Endodermal cell (in vitro differentiated cells): ENCODE results near the gene GEMIN5. TPM values are rescaled to one million over a fixed set of nuclear protein-coding genes. Genes with fewer than 3 reads are reported as not detected.

ENCODE experiments used
- DNase-seq: peaks from one replicate; pipeline ENCODE4 v3.0.0-alpha.2; 2017
- H3K27ac ChIP-seq: 2 replicates; pipeline ENCODE4 v1.5.1; 2013; ENCODE audit warnings: mild to moderate bottlenecking, low read depth, low read length, moderate library complexity
- H3K27me3 ChIP-seq: 2 replicates; pipeline ENCODE4 v1.6.1; 2013; ENCODE audit warnings: mild to moderate bottlenecking, low read length, moderate library complexity; ENCODE audit not compliant: insufficient read depth, control insufficient read depth, poor library complexity, severe bottlenecking
- H3K36me3 ChIP-seq: 2 replicates; pipeline ENCODE4 v1.7.0; 2013; ENCODE audit warnings: mild to moderate bottlenecking, low read length, moderate library complexity; ENCODE audit not compliant: control insufficient read depth, insufficient read depth
- H3K4me1 ChIP-seq: one replicate; pipeline ENCODE4 v1.7.0; 2013; ENCODE audit warnings: low read length; ENCODE audit not compliant: control insufficient read depth, insufficient read depth
- H3K4me3 ChIP-seq: 2 replicates; pipeline ENCODE4 v1.5.1; 2013; ENCODE audit warnings: mild to moderate bottlenecking, low read length, moderate library complexity
- H3K9ac ChIP-seq: 2 replicates; pipeline ENCODE4 v1.6.1; 2013; ENCODE audit warnings: mild to moderate bottlenecking, low read length, moderate library complexity; ENCODE audit not compliant: poor library complexity, severe bottlenecking; ENCODE audit errors: extremely low read depth
- H3K9me3 ChIP-seq: 2 replicates; pipeline ENCODE4 v1.6.1; 2013; ENCODE audit warnings: mild to moderate bottlenecking, low read length, moderate library complexity; ENCODE audit not compliant: control insufficient read depth
- H3K27ac Mint-ChIP-seq: 2 replicates; pipeline ENCODE4 v1.8.0; 2020; ENCODE audit warnings: mixed read lengths
- H3K27me3 Mint-ChIP-seq: 2 replicates; pipeline ENCODE4 v1.8.0; 2021; ENCODE audit warnings: mild to moderate bottlenecking, mixed read lengths; ENCODE audit not compliant: insufficient read depth
- H3K36me3 Mint-ChIP-seq: 2 replicates; pipeline ENCODE4 v1.8.0; 2020; ENCODE audit warnings: low read depth, mixed read lengths
- H3K4me1 Mint-ChIP-seq: 2 replicates; pipeline ENCODE4 v1.8.0; 2020; ENCODE audit warnings: mixed read lengths
- H3K4me3 Mint-ChIP-seq: 2 replicates; pipeline ENCODE4 v1.8.0; 2020; ENCODE audit warnings: mild to moderate bottlenecking, moderate library complexity, mixed read lengths
- H3K9me3 Mint-ChIP-seq: 2 replicates; pipeline ENCODE4 v1.8.0; 2020; ENCODE audit warnings: mild to moderate bottlenecking, mixed read lengths
- WGBS, 2 experiments: methylation state at CpG; one replicate each; pipeline versions ENCODE4 v1.1.5 to v1.1.7; 2013; ENCODE audit warnings: missing lambda C conversion rate in 2 of 2, mixed read lengths in 1 of 2; ENCODE audit not compliant: insufficient coverage in 1 of 2, insufficient read length in 1 of 2; 5-methylcytosine and 5-hydroxymethylcytosine counted together
- total RNA-seq, 2 donors: library from RNA; stranded (reverse); fragmentation: NEBNext Ultra II Directional in 1 of 2; extraction: Animal tissue kit (Norgen Biotek cat#: 25700) in 1 of 2; gene quantifications; 2 replicates in 1 of 2; 3 replicates in 1 of 2; pipeline ENCODE4 v1.2.1, GENCODE V29; 2021
- TF ChIP-seq, protein P1 (sequence below): fragments of 200-600 bp; sonication (generic); conservative IDR thresholded peaks from 2 replicates; pipeline ENCODE4 v1.5.0; 2021; ENCODE audit warnings: antibody characterized with exemption, mild to moderate bottlenecking

GEMIN5 gene
- total RNA-seq, 2 donors from 2014 or later = 25.6 to 26.4 TPM

DNA sequence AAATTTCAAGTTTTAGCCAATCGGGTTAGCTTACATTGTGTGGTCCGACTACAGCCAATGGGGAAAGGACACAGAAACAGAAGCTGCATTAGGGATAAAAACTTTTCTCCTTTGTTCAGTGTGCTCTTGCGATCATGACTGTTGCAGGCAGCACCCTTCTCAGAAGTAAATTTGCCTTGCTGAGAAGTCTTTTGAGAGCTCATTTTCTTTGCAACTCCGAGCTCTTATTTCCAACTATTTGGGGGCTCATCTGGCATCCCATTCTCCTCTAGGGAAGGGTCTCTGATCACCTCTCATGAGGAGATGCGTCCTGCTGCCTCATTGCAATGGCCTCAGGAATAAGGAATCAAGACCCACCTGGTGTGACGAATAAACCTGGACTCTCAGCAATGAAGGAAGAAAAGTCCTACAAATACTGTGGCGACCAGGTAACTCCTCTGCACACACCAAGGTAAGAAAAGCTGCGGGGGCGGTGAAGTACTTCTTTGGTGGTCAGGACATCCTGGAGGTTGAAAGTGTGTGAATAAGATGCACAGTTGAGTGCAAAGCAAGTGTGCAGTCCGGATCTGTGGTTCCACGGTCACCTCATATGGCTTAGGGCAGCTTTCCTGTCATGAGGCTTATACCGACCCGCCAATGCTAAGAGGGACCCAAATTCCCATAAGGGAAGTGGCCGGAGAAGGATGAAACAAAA, 59.2 kb downstream of the GEMIN5 start:
- no peaks in the 10 kb centered on the region for H3K4me1 ChIP-seq
- WGBS, 2 experiments = 94 to 99% methylated on average over 12 to 14 of the region's 14 CpGs
- H3K4me1 Mint-ChIP-seq = no peaks in the 10 kb centered on the region
- peaks cover 36% of the 10 kb centered on the region for H3K9me3 ChIP-seq
- H3K27ac Mint-ChIP-seq = no peak overlapping the region
- H3K27me3 ChIP-seq = no peaks in the 10 kb centered on the region
- TF ChIP-seq, protein P1, sequence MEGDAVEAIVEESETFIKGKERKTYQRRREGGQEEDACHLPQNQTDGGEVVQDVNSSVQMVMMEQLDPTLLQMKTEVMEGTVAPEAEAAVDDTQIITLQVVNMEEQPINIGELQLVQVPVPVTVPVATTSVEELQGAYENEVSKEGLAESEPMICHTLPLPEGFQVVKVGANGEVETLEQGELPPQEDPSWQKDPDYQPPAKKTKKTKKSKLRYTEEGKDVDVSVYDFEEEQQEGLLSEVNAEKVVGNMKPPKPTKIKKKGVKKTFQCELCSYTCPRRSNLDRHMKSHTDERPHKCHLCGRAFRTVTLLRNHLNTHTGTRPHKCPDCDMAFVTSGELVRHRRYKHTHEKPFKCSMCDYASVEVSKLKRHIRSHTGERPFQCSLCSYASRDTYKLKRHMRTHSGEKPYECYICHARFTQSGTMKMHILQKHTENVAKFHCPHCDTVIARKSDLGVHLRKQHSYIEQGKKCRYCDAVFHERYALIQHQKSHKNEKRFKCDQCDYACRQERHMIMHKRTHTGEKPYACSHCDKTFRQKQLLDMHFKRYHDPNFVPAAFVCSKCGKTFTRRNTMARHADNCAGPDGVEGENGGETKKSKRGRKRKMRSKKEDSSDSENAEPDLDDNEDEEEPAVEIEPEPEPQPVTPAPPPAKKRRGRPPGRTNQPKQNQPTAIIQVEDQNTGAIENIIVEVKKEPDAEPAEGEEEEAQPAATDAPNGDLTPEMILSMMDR = no peak
- H3K4me3 ChIP-seq = no peak overlapping the region
- no peak overlapping the region for H3K27ac ChIP-seq
- H3K9ac ChIP-seq = no peak overlapping the region
- peaks cover 72% of the 10 kb centered on the region for H3K36me3 Mint-ChIP-seq
- H3K27me3 Mint-ChIP-seq = no peaks in the 10 kb centered on the region
- H3K9me3 Mint-ChIP-seq = peaks cover 25% of the 10 kb centered on the region
- peaks cover 36% of the 10 kb centered on the region for H3K36me3 ChIP-seq
- peak; percentile 36 for DNase-seq
- no peak overlapping the region for H3K4me3 Mint-ChIP-seq

DNA sequence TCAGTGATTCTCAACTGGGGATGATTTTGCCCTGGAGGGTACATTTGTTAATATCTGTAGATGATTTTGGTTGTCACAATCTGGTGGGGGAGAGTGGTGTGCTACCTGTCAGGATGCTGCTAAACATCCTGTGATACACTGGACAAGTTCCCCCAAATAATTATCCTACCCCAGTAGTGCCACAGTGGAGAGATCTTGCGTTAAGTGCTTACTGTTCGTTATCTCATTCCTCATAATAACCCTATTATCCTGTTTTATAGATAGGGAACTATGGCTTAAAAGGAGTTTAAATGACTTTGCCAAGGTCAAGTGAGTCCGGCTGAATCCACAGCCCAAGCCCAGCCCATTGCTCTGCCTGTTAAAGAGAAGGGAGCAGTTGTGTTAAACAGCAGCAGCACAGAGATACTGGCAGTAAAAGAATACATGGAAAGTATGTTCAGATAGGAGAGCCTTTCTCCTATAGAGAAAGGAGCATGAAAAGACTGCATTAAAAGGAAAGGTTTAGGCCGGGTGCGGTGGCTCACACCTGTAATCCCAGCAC, 64.2 kb downstream of the GEMIN5 start:
- Histone ChIP-seq H3K9me3 (peaks cover 20% of the 10 kb centered on the region), H3K9ac (no peak overlapping the region), H3K4me1 (no peaks in the 10 kb centered on the region), H3K27ac (no peak overlapping the region), H3K4me3 (no peak overlapping the region), H3K36me3 (peaks cover 67% of the 10 kb centered on the region), H3K27me3 (no peaks in the 10 kb centered on the region)
- Mint-ChIP-seq H3K4me3 (no peak overlapping the region), H3K36me3 (peaks cover 69% of the 10 kb centered on the region), H3K9me3 (peaks cover 9% of the 10 kb centered on the region), H3K27me3 (no peaks in the 10 kb centered on the region), H3K4me1 (no peaks in the 10 kb centered on the region), H3K27ac (no peak overlapping the region)
- TF ChIP-seq, protein P1 = no peak
- WGBS, 2 experiments = 92 to 100% methylated on average over 4 to 5 of the region's 5 CpGs
- peak; percentile 20 for DNase-seq

DNA sequence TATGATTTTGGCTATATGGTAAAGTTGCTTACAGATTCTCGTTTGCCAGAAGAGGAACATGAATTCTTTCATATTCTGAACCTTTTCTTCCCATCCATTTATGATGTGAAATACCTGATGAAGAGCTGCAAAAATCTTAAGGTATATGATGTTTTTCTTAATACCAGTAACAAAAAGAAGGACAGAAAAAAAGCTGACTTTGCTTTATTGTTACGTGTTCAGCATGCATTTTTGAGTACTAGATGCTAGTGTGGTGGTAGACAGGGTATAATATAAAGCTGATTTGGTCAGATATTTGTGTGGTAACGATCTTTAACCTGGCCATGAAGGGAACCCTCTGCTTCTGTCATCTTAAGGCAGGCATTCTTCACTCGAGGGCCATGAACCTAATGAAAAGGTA, 66.3 kb downstream of the GEMIN5 start:
- no peak overlapping the region for H3K27ac Mint-ChIP-seq
- H3K4me3 Mint-ChIP-seq = no peak overlapping the region
- Histone ChIP-seq H3K9me3 (no peaks in the 10 kb centered on the region), H3K27me3 (no peaks in the 10 kb centered on the region), H3K4me1 (no peaks in the 10 kb centered on the region), H3K36me3 (peaks cover 67% of the 10 kb centered on the region), H3K4me3 (no peak overlapping the region), H3K27ac (no peak overlapping the region), H3K9ac (no peak overlapping the region)
- H3K36me3 Mint-ChIP-seq = peaks cover 61% of the 10 kb centered on the region
- TF ChIP-seq, protein P1 = no peak
- no peaks in the 10 kb centered on the region for H3K27me3 Mint-ChIP-seq
- DNase-seq = no peak
- 94 to 96% methylated on average over 3 to 4 of the region's 4 CpGs for WGBS, 2 experiments
- H3K9me3 Mint-ChIP-seq = no peaks in the 10 kb centered on the region
- no peaks in the 10 kb centered on the region for H3K4me1 Mint-ChIP-seq
